Measurements from ENCODE around the gene TMEM176B.
A peak's percentile ranks its signal among the peaks of the same experiment; 100 is the strongest.

TMEM176B gene

DNA sequence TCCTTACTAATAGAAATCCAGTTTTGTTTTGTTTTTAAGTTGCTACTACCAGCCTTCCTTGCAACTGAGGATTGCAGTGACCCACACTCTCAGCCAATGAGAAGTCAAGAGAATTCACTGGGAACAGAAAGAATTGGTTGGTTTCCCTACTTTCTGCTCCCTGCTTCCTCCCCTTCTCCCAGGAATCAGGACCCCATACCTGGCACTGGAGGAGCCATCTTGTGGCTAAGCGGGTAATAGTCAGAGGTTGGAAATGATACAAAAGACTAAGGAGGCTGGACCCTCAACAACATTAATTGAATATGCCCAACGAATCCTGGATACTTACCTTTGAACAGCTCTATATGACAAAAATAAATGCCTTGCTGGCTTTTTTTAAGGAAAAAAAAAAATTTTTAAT, 6.7 kb upstream of the TMEM176B start:
- TF ChIP-seq, protein P1, sequence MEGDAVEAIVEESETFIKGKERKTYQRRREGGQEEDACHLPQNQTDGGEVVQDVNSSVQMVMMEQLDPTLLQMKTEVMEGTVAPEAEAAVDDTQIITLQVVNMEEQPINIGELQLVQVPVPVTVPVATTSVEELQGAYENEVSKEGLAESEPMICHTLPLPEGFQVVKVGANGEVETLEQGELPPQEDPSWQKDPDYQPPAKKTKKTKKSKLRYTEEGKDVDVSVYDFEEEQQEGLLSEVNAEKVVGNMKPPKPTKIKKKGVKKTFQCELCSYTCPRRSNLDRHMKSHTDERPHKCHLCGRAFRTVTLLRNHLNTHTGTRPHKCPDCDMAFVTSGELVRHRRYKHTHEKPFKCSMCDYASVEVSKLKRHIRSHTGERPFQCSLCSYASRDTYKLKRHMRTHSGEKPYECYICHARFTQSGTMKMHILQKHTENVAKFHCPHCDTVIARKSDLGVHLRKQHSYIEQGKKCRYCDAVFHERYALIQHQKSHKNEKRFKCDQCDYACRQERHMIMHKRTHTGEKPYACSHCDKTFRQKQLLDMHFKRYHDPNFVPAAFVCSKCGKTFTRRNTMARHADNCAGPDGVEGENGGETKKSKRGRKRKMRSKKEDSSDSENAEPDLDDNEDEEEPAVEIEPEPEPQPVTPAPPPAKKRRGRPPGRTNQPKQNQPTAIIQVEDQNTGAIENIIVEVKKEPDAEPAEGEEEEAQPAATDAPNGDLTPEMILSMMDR (conservative IDR thresholded peaks at IDR 0.05; ENCODE audit: control insufficient read depth, insufficient read depth, low read depth, low read length) = peak; percentile 2
- no peak for DNase-seq (ENCODE audit: low read depth)
- no peak overlapping the region for H3K4me3 ChIP-seq (ENCODE audit: control insufficient read depth, low read depth, low read length)

DNA sequence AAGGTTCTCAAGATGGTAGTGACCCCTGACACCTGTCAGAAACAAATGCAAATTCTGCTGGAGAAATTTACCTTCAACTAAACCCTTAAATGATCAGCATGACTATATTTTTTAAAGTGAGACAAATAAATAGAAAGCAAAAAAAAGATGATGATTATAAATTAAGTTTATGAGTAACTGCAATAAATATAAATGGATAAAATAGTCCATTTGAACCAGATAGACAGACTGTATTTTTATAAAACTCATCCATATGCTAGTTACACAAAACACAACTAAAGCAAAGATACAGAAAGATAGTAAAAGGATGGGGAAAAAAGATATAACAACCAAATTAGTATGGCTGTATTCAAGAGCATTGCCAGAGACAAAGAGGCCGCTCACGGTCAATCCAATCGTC, 6.3 kb upstream of the TMEM176B start:
- DNase-seq (ENCODE audit: low read depth) = no peak
- TF ChIP-seq, protein P1 (conservative IDR thresholded peaks at IDR 0.05; ENCODE audit: control insufficient read depth, insufficient read depth, low read depth, low read length) = no peak
- H3K4me3 ChIP-seq (ENCODE audit: control insufficient read depth, low read depth, low read length) = no peak overlapping the region

DNA sequence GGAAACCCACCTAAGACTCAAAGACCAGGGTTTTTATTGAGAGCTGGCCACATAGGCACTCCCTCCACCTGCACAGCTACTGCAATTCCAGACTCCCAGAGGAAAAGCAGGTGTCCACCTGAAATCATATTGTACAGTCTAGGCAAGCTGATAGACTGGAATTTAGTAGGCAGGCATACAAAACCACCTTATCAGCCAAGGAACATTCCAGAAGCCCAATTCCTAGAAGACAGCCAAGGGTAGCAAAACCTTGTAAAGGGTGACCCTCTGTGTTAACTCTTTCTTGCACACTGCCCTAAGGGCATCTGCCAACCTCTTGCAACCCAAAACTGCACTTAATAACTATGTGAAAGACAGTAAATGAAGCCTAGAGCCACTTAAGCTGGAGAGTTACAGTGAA, 5.7 kb upstream of the TMEM176B start:
- DNase-seq (ENCODE audit: low read depth) = no peak
- no peak overlapping the region for H3K4me3 ChIP-seq (ENCODE audit: control insufficient read depth, low read depth, low read length)
- TF ChIP-seq, protein P1 (conservative IDR thresholded peaks at IDR 0.05; ENCODE audit: control insufficient read depth, insufficient read depth, low read depth, low read length) = no peak

DNA sequence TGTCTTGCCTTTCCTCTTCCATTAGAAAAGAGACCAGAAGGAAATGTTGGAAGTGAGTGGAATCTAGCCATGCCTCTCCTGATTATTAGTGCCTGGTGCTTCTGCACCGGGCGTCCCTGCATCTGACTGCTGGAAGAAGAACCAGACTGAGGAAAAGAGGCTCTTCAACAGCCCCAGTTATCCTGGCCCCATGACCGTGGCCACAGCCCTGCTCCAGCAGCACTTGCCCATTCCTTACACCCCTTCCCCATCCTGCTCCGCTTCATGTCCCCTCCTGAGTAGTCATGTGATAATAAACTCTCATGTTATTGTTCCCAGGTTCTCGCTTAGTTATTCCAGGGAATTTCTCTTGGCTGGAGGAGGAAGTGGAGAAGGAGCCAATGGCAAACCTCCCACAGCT, 4.6 kb upstream of the TMEM176B start:
- no peak for DNase-seq (ENCODE audit: low read depth)
- no peak overlapping the region for H3K4me3 ChIP-seq (ENCODE audit: control insufficient read depth, low read depth, low read length)
- TF ChIP-seq, protein P1 (conservative IDR thresholded peaks at IDR 0.05; ENCODE audit: control insufficient read depth, insufficient read depth, low read depth, low read length) = no peak

DNA sequence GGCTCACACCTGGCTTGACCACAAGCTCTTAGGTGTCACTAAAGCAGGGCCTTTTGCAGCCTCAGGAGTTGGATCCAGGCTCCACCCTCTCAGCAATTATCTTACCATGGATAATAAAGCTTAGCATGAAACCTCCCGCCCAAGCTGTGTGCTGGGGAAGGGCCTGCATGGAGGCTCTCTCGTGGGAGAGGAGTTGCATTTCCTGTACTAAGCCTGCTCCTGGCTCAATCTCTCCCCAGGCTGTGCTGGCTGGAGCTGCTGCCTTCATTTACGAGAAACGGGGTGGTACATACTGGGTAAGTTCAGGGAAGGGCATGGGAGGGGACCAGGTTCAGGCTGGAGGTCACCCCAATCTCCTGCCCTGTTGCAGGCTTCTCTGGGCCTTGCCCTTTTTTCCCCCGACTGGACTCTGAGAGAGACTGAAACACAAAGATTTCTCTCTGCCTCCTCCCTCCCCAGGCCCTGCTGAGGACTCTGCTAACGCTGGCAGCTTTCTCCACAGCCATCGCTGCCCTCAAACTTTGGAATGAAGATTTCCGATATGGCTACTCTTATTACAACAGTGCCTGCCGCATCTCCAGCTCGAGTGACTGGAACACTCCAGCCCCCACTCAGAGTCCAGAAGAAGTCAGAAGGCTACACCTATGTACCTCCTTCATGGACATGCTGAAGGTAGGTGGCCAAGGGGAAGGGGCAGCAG, 3.1 kb upstream of the TMEM176B start:
- DNase-seq (ENCODE audit: low read depth) = no peak
- TF ChIP-seq, protein P1 (conservative IDR thresholded peaks at IDR 0.05; ENCODE audit: control insufficient read depth, insufficient read depth, low read depth, low read length) = no peak
- H3K4me3 ChIP-seq (ENCODE audit: control insufficient read depth, low read depth, low read length) = no peak overlapping the region

DNA sequence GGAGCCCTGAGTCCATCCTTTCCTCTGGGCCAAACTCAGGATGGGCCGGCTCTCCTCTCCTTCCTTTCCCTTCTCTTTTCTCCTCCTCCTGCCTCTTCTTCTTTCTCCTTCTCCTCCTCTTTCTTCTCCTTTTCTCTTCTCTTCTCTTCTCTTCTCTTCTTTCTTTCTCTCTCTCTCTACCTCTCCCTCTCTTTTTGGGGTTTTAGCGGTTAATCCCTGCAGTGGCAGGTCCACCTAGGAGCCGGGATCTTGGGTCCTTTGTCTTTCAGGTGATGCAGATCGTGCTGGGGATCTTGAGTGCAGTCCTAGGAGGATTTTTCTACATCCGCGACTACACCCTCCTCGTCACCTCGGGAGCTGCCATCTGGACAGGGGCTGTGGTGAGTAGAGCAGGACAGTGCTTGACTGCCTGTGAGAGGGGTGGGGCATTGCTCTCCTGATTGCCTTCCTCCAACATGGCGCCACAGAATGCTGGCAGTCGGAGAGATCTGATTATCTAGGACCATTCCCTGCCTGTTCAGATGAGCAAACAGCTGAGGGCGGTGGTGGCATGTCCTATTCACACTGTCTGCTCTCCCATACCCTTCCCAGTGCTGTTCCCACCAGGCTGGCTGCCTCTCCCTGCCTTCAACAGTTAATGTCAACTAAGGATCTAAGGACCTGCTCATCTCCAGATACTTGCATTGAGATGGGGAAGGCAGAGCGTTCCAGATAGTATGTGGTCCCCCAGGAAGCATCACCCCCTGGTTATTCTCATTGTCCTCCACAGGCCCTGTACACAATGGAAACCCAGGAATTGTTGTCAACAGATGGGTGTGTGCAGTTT, 2.0 kb upstream of the TMEM176B start:
- no peak overlapping the region for H3K4me3 ChIP-seq (ENCODE audit: control insufficient read depth, low read depth, low read length)
- TF ChIP-seq, protein P1 (conservative IDR thresholded peaks at IDR 0.05; ENCODE audit: control insufficient read depth, insufficient read depth, low read depth, low read length) = no peak
- no peak for DNase-seq (ENCODE audit: low read depth)

Measured in fibroblast of mammary gland (primary cell).